Measurements from ENCODE around the gene YTHDF2.

GRCh38 chr1:28801461-28801860, 64.7 kb downstream of the YTHDF2 start:
- TF ChIP-seq CTCF (IDR thresholded peaks at IDR 0.05): no peak
- no peak for TF ChIP-seq POLR2A (IDR thresholded peaks at IDR 0.05)
